DOHH2 (cell line): ENCODE results near the gene GRK4.

Experiments
- H3F3A ChIP-seq: fragments of 200-600 bp; sonication (generic), shearing (Covaris generic); 2 replicates; pipeline ENCODE4 v1.6.0; 2016; ENCODE audit warnings: antibody characterized with exemption, mild to moderate bottlenecking; ENCODE audit not compliant: control insufficient read depth, insufficient read depth
- H3K27ac ChIP-seq: fragments of 200-600 bp; sonication (generic); 2 replicates; pipeline ENCODE4 v1.5.1; 2014; ENCODE audit warnings: low read depth, mild to moderate bottlenecking, low read length, moderate library complexity
- H3K27me3 ChIP-seq: fragments of 200-600 bp; sonication (generic); 2 replicates; pipeline ENCODE4 v1.6.1; 2014; ENCODE audit warnings: mild to moderate bottlenecking, low read length, mixed read lengths; ENCODE audit not compliant: control insufficient read depth
- H3K36me3 ChIP-seq: fragments of 200-600 bp; sonication (generic); 2 replicates; pipeline ENCODE4 v1.6.1; 2014; ENCODE audit warnings: mild to moderate bottlenecking, low read length, moderate library complexity, mixed read lengths; ENCODE audit not compliant: control insufficient read depth
- H3K4me1 ChIP-seq: fragments of 200-600 bp; sonication (generic); 2 replicates; pipeline ENCODE4 v1.6.1; 2014; ENCODE audit warnings: mild to moderate bottlenecking, low read length, mixed read lengths; ENCODE audit not compliant: control insufficient read depth
- H3K4me2 ChIP-seq: fragments of 200-600 bp; sonication (generic); 2 replicates; pipeline ENCODE4 v1.6.0; 2014; ENCODE audit warnings: mild to moderate bottlenecking, low read length, moderate library complexity
- H3K4me3 ChIP-seq: fragments of 200-600 bp; sonication (generic); 2 replicates; pipeline ENCODE4 v1.5.1; 2014; ENCODE audit warnings: mild to moderate bottlenecking, low read length, mixed read lengths
- H3K79me2 ChIP-seq: fragments of 200-600 bp; sonication (generic); 2 replicates; pipeline ENCODE4 v1.6.1; 2014; ENCODE audit warnings: mild to moderate bottlenecking, low read length, mixed read lengths; ENCODE audit not compliant: control insufficient read depth
- H3K9me2 ChIP-seq: fragments of 200-600 bp; sonication (generic); replicated peaks from 2 replicates; pipeline ENCODE4 v1.6.1; 2014; ENCODE audit warnings: mild to moderate bottlenecking, low read length, mixed read lengths; ENCODE audit not compliant: control insufficient read depth
- H3K9me3 ChIP-seq: fragments of 200-600 bp; sonication (generic); 2 replicates; pipeline ENCODE4 v1.6.1; 2014; ENCODE audit warnings: antibody characterized with exemption, low read length, mixed read lengths; ENCODE audit not compliant: control insufficient read depth, insufficient read depth
- H4K20me1 ChIP-seq: fragments of 200-600 bp; sonication (generic); 2 replicates; pipeline ENCODE4 v1.6.0; 2014; ENCODE audit warnings: low read depth, mild to moderate bottlenecking, antibody characterized with exemption, low read length, moderate library complexity; ENCODE audit not compliant: control insufficient read depth, insufficient read depth
- EZH2phosphoT487 ChIP-seq: fragments of 200-600 bp; sonication (generic); IDR thresholded peaks from 2 replicates; pipeline ENCODE4 v1.6.1; 2017; ENCODE audit warnings: borderline replicate concordance, mild to moderate bottlenecking, antibody characterized with exemption, low read length, moderate library complexity, mixed read lengths
- TF ChIP-seq, protein P1 (sequence below): fragments of 200-600 bp; sonication (generic); IDR thresholded peaks from one replicate; pipeline ENCODE4 v1.5.1; 2014; ENCODE audit warnings: antibody characterized with exemption, mild to moderate bottlenecking, low read depth, low read length; ENCODE audit not compliant: poor library complexity, severe bottlenecking

Gene GRK4

DNA sequence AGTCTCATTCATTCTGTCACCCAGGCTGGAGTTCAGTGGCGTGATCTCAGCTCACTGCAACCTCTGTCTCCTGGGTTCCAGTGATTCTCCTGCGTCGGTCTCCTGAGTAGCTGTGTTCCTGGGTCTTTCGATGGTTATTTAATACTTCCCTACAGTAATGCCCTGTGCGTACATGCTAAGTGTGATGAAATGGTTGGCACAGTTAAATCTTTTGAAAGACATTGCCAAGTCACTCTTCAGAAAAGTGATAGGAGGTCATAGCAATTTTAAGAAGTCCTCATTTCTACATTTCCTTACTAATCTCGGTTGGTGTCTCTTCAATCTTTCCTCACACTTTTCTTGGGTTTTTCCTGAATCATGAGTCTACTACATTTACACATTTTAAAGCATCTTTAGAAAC is 96.6 kb downstream of the GRK4 start:
- H3K4me3 ChIP-seq, result no peak overlapping the region
- H3K36me3 ChIP-seq, result no peaks in the 10 kb centered on the region
- no peaks in the 10 kb centered on the region for H3F3A ChIP-seq

DNA sequence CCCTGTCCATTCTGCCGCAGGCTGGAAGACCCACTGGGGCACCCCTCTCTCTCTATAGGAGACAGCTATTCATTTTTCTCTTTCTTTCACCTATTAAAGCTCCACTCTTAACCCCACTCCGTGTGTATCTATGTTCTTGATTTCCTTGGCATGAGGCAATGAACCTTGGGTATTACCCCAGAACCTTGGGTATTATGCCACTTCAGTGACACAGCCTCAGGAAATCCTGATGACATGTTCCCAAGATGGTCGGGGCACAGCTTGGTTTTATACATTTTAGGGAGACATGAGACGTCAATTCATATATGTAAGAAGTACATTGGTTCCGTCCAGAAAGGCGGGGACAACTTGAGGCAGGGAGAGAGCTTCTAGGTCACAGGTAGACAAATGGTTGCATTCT is 97.6 kb downstream of the GRK4 start:
- H3K4me3 ChIP-seq, result no peak overlapping the region
- no peaks in the 10 kb centered on the region; the same call in 1 of the 2 replicates for H3K27me3 ChIP-seq
- H4K20me1 ChIP-seq, result no peaks in the 10 kb centered on the region
- H3K79me2 ChIP-seq, result no peaks in the 10 kb centered on the region
- no peaks in the 10 kb centered on the region for H3K9me2 ChIP-seq
- H3K27ac ChIP-seq, result no peak overlapping the region
- H3K36me3 ChIP-seq, result no peaks in the 10 kb centered on the region
- H3K4me2 ChIP-seq, result no peak overlapping the region
- peaks cover 8% of the 10 kb centered on the region for H3K9me3 ChIP-seq
- H3F3A ChIP-seq, result no peaks in the 10 kb centered on the region
- TF ChIP-seq, protein P1, sequence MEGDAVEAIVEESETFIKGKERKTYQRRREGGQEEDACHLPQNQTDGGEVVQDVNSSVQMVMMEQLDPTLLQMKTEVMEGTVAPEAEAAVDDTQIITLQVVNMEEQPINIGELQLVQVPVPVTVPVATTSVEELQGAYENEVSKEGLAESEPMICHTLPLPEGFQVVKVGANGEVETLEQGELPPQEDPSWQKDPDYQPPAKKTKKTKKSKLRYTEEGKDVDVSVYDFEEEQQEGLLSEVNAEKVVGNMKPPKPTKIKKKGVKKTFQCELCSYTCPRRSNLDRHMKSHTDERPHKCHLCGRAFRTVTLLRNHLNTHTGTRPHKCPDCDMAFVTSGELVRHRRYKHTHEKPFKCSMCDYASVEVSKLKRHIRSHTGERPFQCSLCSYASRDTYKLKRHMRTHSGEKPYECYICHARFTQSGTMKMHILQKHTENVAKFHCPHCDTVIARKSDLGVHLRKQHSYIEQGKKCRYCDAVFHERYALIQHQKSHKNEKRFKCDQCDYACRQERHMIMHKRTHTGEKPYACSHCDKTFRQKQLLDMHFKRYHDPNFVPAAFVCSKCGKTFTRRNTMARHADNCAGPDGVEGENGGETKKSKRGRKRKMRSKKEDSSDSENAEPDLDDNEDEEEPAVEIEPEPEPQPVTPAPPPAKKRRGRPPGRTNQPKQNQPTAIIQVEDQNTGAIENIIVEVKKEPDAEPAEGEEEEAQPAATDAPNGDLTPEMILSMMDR, result no peak
- no peak for TF ChIP-seq EZH2phosphoT487
- no peaks in the 10 kb centered on the region for H3K4me1 ChIP-seq

More for the DNA sequence above, 96.6 kb downstream of the GRK4 start:
- TF ChIP-seq EZH2phosphoT487, result no peak
- TF ChIP-seq, protein P1, result no peak
- no peaks in the 10 kb centered on the region for H3K79me2 ChIP-seq
- H3K9me3 ChIP-seq, result peaks cover 14% of the 10 kb centered on the region
- no peaks in the 10 kb centered on the region for H3K9me2 ChIP-seq
- no peaks in the 10 kb centered on the region for H3K27me3 ChIP-seq
- no peak overlapping the region for H3K4me2 ChIP-seq
- H4K20me1 ChIP-seq, result no peaks in the 10 kb centered on the region
- H3K27ac ChIP-seq, result no peak overlapping the region
- H3K4me1 ChIP-seq, result no peaks in the 10 kb centered on the region

DNA sequence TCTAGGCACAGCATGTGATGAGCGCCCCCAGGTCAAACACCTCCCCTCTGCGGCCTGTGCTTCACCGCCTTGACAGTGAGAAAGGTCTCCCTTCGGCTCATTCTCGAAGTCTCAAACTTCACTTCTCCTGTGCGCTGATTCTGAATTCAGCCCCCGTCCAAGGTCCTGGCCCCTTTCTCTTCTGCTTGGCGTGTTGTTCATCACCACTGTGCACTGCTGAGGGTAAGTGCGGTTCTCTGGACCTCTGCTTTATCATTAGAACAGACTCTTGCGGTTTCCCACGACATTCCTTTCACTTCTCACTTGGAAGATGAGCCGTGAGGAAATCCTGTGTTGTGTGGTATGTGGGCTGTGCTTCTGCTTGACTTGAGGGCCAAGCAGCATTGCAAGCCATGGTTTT is 99.1 kb downstream of the GRK4 start:
- Histone ChIP-seq H3K36me3 (no peaks in the 10 kb centered on the region), H3K9me2 (no peaks in the 10 kb centered on the region), H3K4me3 (no peak overlapping the region), H3K27ac (no peak overlapping the region), H3K27me3 (no peaks in the 10 kb centered on the region; the same call in 1 of the 2 replicates), H4K20me1 (no peaks in the 10 kb centered on the region), H3F3A (no peaks in the 10 kb centered on the region), H3K9me3 (peaks cover 3% of the 10 kb centered on the region; the same call in 1 of the 2 replicates), H3K4me2 (no peak overlapping the region), H3K79me2 (no peaks in the 10 kb centered on the region), H3K4me1 (no peaks in the 10 kb centered on the region)
- TF ChIP-seq, protein P1, result no peak
- TF ChIP-seq EZH2phosphoT487, result no peak
